GM21717 (cell line): Measurements from ENCODE around the gene GJC2.

Source experiments
- ATAC-seq: cut with Tn5 transposase; IDR thresholded peaks from one replicate; pipeline ENCODE4 v1.9.1; 2021; ENCODE audit warnings: mild to moderate bottlenecking, moderate library complexity; ENCODE audit not compliant: unreplicated experiment

The GJC2 gene

GRCh38 chr1:228112617-228113016 is 37.1 kb upstream of the GJC2 start:
- no peak for ATAC-seq

GRCh38 chr1:228114827-228115226 is 34.9 kb upstream of the GJC2 start:
- ATAC-seq, result no peak

GRCh38 chr1:228117335-228117734 is 32.4 kb upstream of the GJC2 start:
- no peak for ATAC-seq

- ATAC-seq, result no peak
These were observed 31.7 kb upstream of the GJC2 start for GRCh38 chr1:228118040-228118439.

- no peak for ATAC-seq
These were observed 29.4 kb upstream of the GJC2 start for GRCh38 chr1:228120351-228120750.

- ATAC-seq, result no peak
These were observed 28.8 kb upstream of the GJC2 start for GRCh38 chr1:228120857-228121489.

GRCh38 chr1:228122921-228123441 is 26.7 kb upstream of the GJC2 start:
- ATAC-seq, result no peak

- no peak for ATAC-seq
These were observed 26.2 kb upstream of the GJC2 start for GRCh38 chr1:228123505-228123904.

GRCh38 chr1:228125185-228125584 is 24.5 kb upstream of the GJC2 start:
- no peak for ATAC-seq

GRCh38 chr1:228131766-228132165 is 18.0 kb upstream of the GJC2 start:
- no peak for ATAC-seq

- ATAC-seq, result no peak
These were observed 15.1 kb upstream of the GJC2 start for GRCh38 chr1:228134591-228134990.

- ATAC-seq, result no peak
These were observed 12.8 kb upstream of the GJC2 start for GRCh38 chr1:228136901-228137300.

GRCh38 chr1:228139406-228139930 is 10.3 kb upstream of the GJC2 start:
- no peak for ATAC-seq

GRCh38 chr1:228139931-228140723 is 9.6 kb upstream of the GJC2 start, which contains the start of gene GUK1:
Gene GUK1, plus strand, starts transcription at chr1:228140279. Its CDS starts 24 bp downstream, at chr1:228140303.
- ATAC-seq, result peak; percentile 91

GRCh38 chr1:228140724-228141225 is 9.0 kb upstream of the GJC2 start:
- ATAC-seq, result no peak

GRCh38 chr1:228141226-228142044 is 8.3 kb upstream of the GJC2 start:
- ATAC-seq, result no peak

- ATAC-seq, result no peak
These were observed 7.5 kb upstream of the GJC2 start for GRCh38 chr1:228142155-228142691.

- ATAC-seq, result no peak
These were observed 7.0 kb upstream of the GJC2 start for GRCh38 chr1:228142701-228143136.

GRCh38 chr1:228143480-228144192 is 6.1 kb upstream of the GJC2 start:
- no peak for ATAC-seq
